ENCODE data around the gene MGMT.

- TF ChIP-seq CTCF (IDR thresholded peaks at IDR 0.05; ENCODE audit: borderline replicate concordance, extremely low read depth, low read length, poor library complexity, severe bottlenecking) (no peak), EZH2 (IDR thresholded peaks at IDR 0.05; ENCODE audit: borderline replicate concordance, low read depth, low read length, severe bottlenecking) (no peak)
Observed at GRCh38 chr10:129520440-129521080, 53.5 kb downstream of the MGMT start.
